Skeletal muscle satellite cell (primary cell): ENCODE data around the gene KDM4C.
"Not testable (repeated sequence)": the region's sequence is repeated elsewhere in the genome, so short reads cannot be mapped to it uniquely, and the experiment has no call there.

ENCODE experiments used
- H3K27me3 ChIP-seq: 2 replicates; pipeline ENCODE4 v1.7.0; 2013; ENCODE audit warnings: low read length; ENCODE audit not compliant: control insufficient read depth, insufficient read depth
- H3K36me3 ChIP-seq: 2 replicates; pipeline ENCODE4 v1.7.0; 2013; ENCODE audit warnings: mild to moderate bottlenecking, control low read depth, low read length; ENCODE audit not compliant: insufficient read depth
- H3K4me1 ChIP-seq: 2 replicates; pipeline ENCODE4 v1.7.0; 2013; ENCODE audit warnings: low read length; ENCODE audit not compliant: control insufficient read depth, insufficient read depth
- H3K4me2 ChIP-seq: 2 replicates; pipeline ENCODE4 v1.7.0; 2013; ENCODE audit warnings: mild to moderate bottlenecking, low read length
- H3K4me3 ChIP-seq: 2 replicates; pipeline ENCODE4 v1.7.0; 2013; ENCODE audit warnings: low read length
- H3K9ac ChIP-seq: 2 replicates; pipeline ENCODE4 v1.7.0; 2013; ENCODE audit warnings: mild to moderate bottlenecking, low read depth, low read length, moderate library complexity
- H3K9me3 ChIP-seq: replicated peaks from 2 replicates; pipeline ENCODE4 v1.7.0; 2013; ENCODE audit warnings: mild to moderate bottlenecking, control low read depth, low read length

Gene KDM4C

GRCh38 chr9:6996061-6996854, 238.5 kb downstream of the KDM4C start:
- no peaks in the 10 kb centered on the region for H3K4me1 ChIP-seq
- no peak overlapping the region for H3K4me2 ChIP-seq
- H3K36me3 ChIP-seq, result no peaks in the 10 kb centered on the region
- no peak overlapping the region for H3K4me3 ChIP-seq
- H3K9me3 ChIP-seq, result no peaks in the 10 kb centered on the region
- no peak overlapping the region for H3K9ac ChIP-seq
- no peaks in the 10 kb centered on the region for H3K27me3 ChIP-seq

GRCh38 chr9:6997330-6997729, 239.6 kb downstream of the KDM4C start:
- Histone ChIP-seq H3K27me3 (no peaks in the 10 kb centered on the region), H3K9me3 (no peaks in the 10 kb centered on the region), H3K4me1 (no peaks in the 10 kb centered on the region), H3K9ac (no peak overlapping the region), H3K4me3 (no peak overlapping the region), H3K36me3 (no peaks in the 10 kb centered on the region), H3K4me2 (no peak overlapping the region)

GRCh38 chr9:6999794-7000193, 242.0 kb downstream of the KDM4C start:
- no peaks in the 10 kb centered on the region for H3K9me3 ChIP-seq
- no peaks in the 10 kb centered on the region for H3K27me3 ChIP-seq
- H3K36me3 ChIP-seq, result no peaks in the 10 kb centered on the region
- H3K4me3 ChIP-seq, result no peak overlapping the region
- H3K4me1 ChIP-seq, result no peaks in the 10 kb centered on the region
- H3K4me2 ChIP-seq, result no peak overlapping the region
- H3K9ac ChIP-seq, result no peak overlapping the region

DNA sequence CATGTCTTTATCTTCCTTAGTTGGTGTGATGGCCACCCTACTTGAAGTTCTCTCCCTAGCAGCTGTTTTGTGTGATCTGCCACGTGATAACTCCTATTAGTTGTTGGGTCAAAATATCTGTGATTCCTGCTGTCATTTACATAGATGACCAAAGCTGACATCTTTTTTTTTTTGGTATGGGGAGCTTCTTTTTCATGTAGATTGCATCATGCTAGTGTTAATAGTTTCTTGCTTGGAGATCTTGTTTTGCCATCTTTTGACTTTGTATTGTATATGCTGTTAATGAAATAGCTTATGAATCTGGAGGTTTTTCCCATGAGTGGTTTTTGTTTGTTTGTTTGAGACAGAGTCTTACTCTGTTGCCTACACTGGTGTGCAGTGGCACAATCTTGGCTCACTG, 243.8 kb downstream of the KDM4C start:
- no peaks in the 10 kb centered on the region for H3K36me3 ChIP-seq
- H3K4me1 ChIP-seq, result no peaks in the 10 kb centered on the region
- no peaks in the 10 kb centered on the region for H3K9me3 ChIP-seq
- no peaks in the 10 kb centered on the region for H3K27me3 ChIP-seq
- H3K9ac ChIP-seq, result no peak overlapping the region
- no peak overlapping the region for H3K4me2 ChIP-seq
- H3K4me3 ChIP-seq, result no peak overlapping the region

- Histone ChIP-seq H3K27me3 (no peaks in the 10 kb centered on the region), H3K9ac (no peak overlapping the region), H3K4me2 (no peak overlapping the region), H3K9me3 (no peaks in the 10 kb centered on the region), H3K4me3 (no peak overlapping the region), H3K4me1 (no peaks in the 10 kb centered on the region), H3K36me3 (peaks cover 9% of the 10 kb centered on the region)
These were observed 246.1 kb downstream of the KDM4C start for GRCh38 chr9:7003861-7004260.

DNA sequence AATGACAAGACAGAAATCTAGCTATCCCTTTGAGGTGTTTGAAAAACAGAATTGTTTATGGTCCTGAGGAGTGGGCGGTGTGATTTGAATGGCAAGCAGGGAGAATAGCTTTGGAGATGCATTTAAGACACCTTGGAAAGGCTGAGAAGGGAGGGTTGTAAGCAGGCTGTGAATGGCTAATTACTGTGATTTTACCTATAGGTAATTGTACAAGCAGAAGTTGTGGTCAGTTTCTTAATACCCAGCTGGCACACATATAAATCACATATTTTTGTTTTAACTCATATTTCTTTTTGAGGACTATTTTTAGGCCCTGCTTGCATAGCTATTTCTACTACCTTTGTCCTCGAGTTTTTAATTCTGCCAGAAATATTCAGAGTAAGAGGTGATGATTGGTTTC, 248.6 kb downstream of the KDM4C start:
- no peaks in the 10 kb centered on the region for H3K4me1 ChIP-seq
- no peaks in the 10 kb centered on the region for H3K9me3 ChIP-seq
- no peaks in the 10 kb centered on the region for H3K27me3 ChIP-seq
- H3K36me3 ChIP-seq, result peaks cover 12% of the 10 kb centered on the region
- no peak overlapping the region for H3K9ac ChIP-seq
- no peak overlapping the region for H3K4me3 ChIP-seq
- H3K4me2 ChIP-seq, result no peak overlapping the region

- H3K27me3 ChIP-seq, result no peaks in the 10 kb centered on the region
- no peak overlapping the region for H3K4me3 ChIP-seq
- no peaks in the 10 kb centered on the region for H3K4me1 ChIP-seq
- H3K9ac ChIP-seq, result no peak overlapping the region
- no peak overlapping the region for H3K4me2 ChIP-seq
- no peaks in the 10 kb centered on the region for H3K9me3 ChIP-seq
- H3K36me3 ChIP-seq, result peaks cover 12% of the 10 kb centered on the region
These were observed 250.6 kb downstream of the KDM4C start for GRCh38 chr9:7008411-7008810.

DNA sequence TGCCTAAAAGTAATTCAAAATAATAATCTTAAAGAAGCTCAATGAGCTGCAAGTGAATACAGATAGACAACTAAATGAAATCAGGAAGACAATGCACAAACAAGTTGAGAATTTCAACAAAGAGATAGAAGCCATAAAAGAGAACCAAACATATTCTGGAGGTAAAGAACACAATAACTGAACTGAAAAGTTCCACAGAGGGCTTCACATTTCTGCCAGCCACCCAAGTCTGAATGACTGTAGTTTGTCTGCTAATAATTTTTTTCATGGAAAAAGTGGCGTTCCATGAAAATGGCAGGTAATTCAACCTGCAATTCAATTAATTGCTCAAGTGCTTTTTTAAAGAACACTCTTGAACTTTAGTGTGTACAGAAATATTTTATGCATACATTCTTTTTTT, 251.3 kb downstream of the KDM4C start:
- Histone ChIP-seq H3K9ac (no peak overlapping the region), H3K27me3 (no peaks in the 10 kb centered on the region), H3K4me2 (no peak overlapping the region), H3K4me1 (no peaks in the 10 kb centered on the region), H3K9me3 (no peaks in the 10 kb centered on the region), H3K4me3 (no peak overlapping the region), H3K36me3 (peaks cover 18% of the 10 kb centered on the region)

GRCh38 chr9:7011395-7012067, 253.8 kb downstream of the KDM4C start:
- Histone ChIP-seq H3K4me2 (no peak overlapping the region), H3K9me3 (no peaks in the 10 kb centered on the region), H3K4me1 (no peaks in the 10 kb centered on the region), H3K27me3 (no peaks in the 10 kb centered on the region), H3K36me3 (peaks cover 18% of the 10 kb centered on the region), H3K4me3 (no peak overlapping the region), H3K9ac (no peak overlapping the region)

DNA sequence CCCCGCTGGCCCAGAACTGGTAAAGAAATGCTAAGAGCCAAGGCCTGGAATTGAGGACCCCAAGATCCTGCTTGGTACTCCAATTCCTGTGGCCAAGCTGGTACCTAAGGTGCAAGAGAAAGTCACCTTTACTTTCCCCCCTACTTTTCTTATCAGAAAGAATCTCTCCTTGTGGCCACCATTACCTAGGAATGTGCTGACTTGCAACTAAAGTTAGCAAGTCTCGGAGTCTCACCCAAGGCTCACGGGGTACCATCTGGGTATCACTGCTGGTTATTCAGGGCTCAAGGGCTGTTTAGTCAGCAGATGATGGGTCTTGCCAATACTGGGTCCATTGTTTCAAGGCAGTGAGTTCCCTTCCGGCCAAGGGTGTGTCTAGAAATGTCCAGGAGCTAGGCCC, 270.2 kb downstream of the KDM4C start:
- no peaks in the 10 kb centered on the region for H3K36me3 ChIP-seq
- no peaks in the 10 kb centered on the region for H3K9me3 ChIP-seq
- H3K4me1 ChIP-seq, result no peaks in the 10 kb centered on the region
- no peak overlapping the region for H3K4me3 ChIP-seq
- no peak overlapping the region for H3K9ac ChIP-seq
- no peaks in the 10 kb centered on the region for H3K27me3 ChIP-seq
- no peak overlapping the region for H3K4me2 ChIP-seq

- Histone ChIP-seq H3K9ac (no peak overlapping the region), H3K4me2 (no peak overlapping the region), H3K9me3 (no peaks in the 10 kb centered on the region), H3K4me3 (no peak overlapping the region), H3K27me3 (no peaks in the 10 kb centered on the region), H3K4me1 (no peaks in the 10 kb centered on the region), H3K36me3 (no peaks in the 10 kb centered on the region)
These were observed 270.8 kb downstream of the KDM4C start for GRCh38 chr9:7028591-7028990.

DNA sequence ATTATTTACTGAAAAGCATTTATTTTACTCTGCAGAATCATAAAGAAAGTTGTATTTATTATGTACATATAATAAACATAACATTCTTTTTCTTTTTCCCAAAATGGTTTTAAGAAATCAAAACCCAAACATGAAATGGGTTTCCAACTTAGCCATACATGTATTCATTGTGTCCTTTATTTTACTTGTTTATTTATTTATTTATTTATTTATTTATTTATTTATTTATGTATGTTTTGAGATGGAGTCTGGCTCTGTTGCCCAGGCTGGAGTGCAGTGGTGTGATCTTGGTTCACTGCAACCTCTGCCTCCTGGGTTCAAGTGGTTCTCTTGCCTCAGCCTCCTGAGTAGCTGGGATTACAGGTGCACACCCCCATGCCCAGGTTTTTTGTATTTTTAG, 273.2 kb downstream of the KDM4C start:
- H3K9ac ChIP-seq, H3K4me1 ChIP-seq, H3K27me3 ChIP-seq, H3K4me3 ChIP-seq, H3K4me2 ChIP-seq, H3K9me3 ChIP-seq, H3K36me3 ChIP-seq: not testable (repeated sequence)
